COLO668 (cell line): Measurements from ENCODE around the gene BRD1.
A peak's percentile ranks its signal among the peaks of the same experiment; 100 is the strongest.
"Not testable (repeated sequence)": the region's sequence is repeated elsewhere in the genome, so short reads cannot be mapped to it uniquely, and the experiment has no call there.

Source experiments
- DNase-seq: peaks from one replicate; lab custom pipeline; 2025; ENCODE audit not compliant: unreplicated experiment; lab: John Stamatoyannopoulos, UW

Gene BRD1

GRCh38 chr22:49853981-49854831, 26.5 kb upstream of the BRD1 start:
- DNase-seq = peak; percentile 55

GRCh38 chr22:49852898-49853894, 25.5 kb upstream of the BRD1 start, which contains the start of gene ZBED4:
ZBED4 (plus strand) TSS chr22:49853844; CDS start chr22:49883663, 29,819 bp downstream.
- peak; percentile 99 for DNase-seq

- DNase-seq = not testable (repeated sequence)
These were observed 24.9 kb upstream of the BRD1 start for GRCh38 chr22:49852568-49852897.

GRCh38 chr22:49850959-49851802, 23.5 kb upstream of the BRD1 start:
- no peak for DNase-seq

GRCh38 chr22:49850021-49850911, 22.6 kb upstream of the BRD1 start:
- DNase-seq = no peak

GRCh38 chr22:49849161-49850020, 21.7 kb upstream of the BRD1 start:
- no peak for DNase-seq

- no peak for DNase-seq
These were observed 21.1 kb upstream of the BRD1 start for GRCh38 chr22:49848690-49849160.

- DNase-seq = no peak
These were observed 20.3 kb upstream of the BRD1 start for GRCh38 chr22:49847751-49848689.

GRCh38 chr22:49845666-49846459, 18.2 kb upstream of the BRD1 start:
- no peak for DNase-seq

GRCh38 chr22:49845241-49845640, 17.6 kb upstream of the BRD1 start:
- no peak for DNase-seq

GRCh38 chr22:49838771-49839717, 11.4 kb upstream of the BRD1 start:
- no peak for DNase-seq

- peak; percentile 24 for DNase-seq
These were observed 5.8 kb upstream of the BRD1 start for GRCh38 chr22:49833340-49834007.

- no peak for DNase-seq
These were observed 1.6 kb upstream of the BRD1 start for GRCh38 chr22:49829044-49829853.

GRCh38 chr22:49828599-49828965, 909 bp upstream of the BRD1 start:
- DNase-seq = no peak
